ENCODE results near the gene SGPP1.
"Not testable (repeated sequence)": the region's sequence is repeated elsewhere in the genome, so short reads cannot be mapped to it uniquely, and the experiment has no call there.

Gene SGPP1

DNA sequence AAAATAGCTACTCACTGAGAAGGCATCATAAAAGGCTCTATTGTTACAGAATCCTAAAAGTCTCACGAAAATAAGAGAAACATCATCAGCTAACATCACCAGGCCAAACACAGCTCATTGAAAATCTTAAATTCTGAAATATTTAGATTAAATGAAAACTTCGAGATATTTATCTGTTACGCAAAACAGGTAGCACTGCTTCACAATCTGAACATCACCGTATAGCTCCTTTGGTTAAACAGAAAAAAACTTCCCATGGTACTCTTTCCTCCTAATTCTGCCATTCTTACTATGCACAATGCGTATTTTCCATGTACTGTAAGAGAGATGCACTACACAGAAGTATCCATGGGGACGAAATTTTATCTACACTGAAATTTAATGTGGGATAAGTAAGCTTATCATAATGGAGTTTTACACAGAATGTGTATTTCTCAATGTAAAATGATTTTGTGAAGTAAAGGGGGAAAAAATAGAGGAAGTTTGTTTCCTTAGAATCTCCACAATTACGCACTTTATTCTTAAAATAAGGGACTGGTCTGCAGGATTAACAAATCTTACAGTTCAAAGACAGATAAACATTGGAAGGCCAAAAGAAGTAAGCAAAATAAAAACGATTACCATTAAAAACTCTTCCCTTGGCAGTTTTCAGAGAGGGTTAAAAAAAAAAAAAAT, 1.9 kb downstream of the SGPP1 start:
- DNase-seq (ENCODE audit: low spot score): no peak

GRCh38 chr14:63717702-63718101, 10.2 kb downstream of the SGPP1 start:
- DNase-seq (ENCODE audit: low spot score): no peak

DNA sequence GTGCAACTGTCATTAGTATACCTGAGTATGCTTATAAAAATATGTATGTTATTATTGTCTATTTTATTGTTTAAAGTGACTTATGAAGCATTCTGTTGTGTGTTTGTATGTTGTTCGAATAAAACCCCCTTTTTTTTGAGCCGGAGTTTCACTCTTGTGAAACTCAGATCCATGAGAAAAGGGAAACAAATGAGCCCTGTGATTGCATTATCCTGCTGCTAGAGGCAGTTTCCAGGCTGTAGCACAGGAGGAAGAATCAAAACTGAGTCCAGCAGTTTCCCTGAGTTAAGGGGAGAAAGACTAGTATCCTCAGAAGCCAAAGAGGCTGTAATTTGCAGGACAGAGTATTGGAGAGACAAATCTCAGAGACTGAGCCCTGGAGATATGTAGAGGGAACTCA, 12.5 kb downstream of the SGPP1 start:
- DNase-seq (ENCODE audit: low spot score): no peak

DNA sequence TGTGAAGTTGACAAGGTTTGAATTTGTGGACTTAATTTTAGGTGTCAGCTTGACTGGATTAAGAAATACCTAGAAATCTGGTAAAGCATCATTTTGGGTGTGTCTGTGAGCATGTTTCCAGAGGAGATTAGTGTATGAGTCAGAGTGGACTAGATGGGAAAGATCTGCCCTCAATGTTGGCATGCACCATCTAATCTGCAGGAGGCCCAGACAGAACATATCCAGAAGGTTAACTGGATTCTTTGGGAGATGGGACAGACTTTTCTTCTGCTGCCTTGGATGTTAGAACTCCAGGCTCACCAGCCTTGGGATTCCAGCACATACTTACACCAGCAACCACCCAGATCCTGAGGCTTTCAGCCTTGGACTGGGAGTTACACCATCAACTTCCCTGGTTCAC, 14.1 kb downstream of the SGPP1 start:
- no peak for DNase-seq (ENCODE audit: low spot score)

GRCh38 chr14:63713058-63713457, 14.8 kb downstream of the SGPP1 start:
- DNase-seq (ENCODE audit: low spot score): no peak

DNA sequence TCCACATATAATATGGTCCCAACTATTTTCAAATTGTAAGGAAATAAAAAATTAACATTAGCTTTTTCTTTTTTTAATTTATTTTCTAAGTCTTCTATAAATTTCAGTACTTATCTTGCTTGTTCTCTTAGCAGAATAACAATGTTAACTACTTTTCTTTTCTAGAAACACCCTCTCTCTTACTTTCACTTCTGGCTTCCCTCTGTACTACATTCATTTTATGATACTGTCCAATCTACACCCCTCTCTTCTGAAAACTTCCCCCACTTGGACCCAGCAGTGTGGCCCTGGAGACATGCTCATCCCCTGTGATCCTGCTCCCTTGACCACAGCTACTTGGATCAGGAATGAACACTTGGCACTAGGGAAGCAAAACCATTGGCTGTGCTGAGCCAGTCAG, 15.7 kb downstream of the SGPP1 start:
- DNase-seq (ENCODE audit: low spot score): no peak

- no peak for DNase-seq (ENCODE audit: low spot score)
These were observed 17.4 kb downstream of the SGPP1 start for GRCh38 chr14:63710497-63710896.

GRCh38 chr14:63709589-63709988, 18.3 kb downstream of the SGPP1 start:
- no peak for DNase-seq (ENCODE audit: low spot score)

DNA sequence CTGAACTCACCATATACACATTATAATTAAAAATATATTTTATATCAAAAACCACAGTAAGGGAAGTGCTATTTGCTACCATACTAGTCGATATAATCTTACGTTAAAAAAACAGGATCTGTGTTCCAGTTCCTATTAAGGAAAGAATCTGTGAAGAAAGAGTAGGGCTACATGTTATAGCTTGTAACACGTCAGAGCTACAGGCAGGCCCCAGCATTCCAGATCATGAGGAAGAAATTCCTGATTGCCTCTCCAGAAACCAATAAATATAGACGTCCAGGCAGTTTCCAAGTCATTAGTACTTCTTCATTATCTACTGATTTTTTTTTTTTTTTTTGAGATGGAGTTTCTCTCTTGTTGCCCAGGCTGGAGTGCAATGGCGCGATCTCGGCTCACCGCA, 20.6 kb downstream of the SGPP1 start:
- no peak for DNase-seq (ENCODE audit: low spot score)

- no peak for DNase-seq (ENCODE audit: low spot score)
These were observed 22.2 kb downstream of the SGPP1 start for GRCh38 chr14:63705561-63706070.

DNA sequence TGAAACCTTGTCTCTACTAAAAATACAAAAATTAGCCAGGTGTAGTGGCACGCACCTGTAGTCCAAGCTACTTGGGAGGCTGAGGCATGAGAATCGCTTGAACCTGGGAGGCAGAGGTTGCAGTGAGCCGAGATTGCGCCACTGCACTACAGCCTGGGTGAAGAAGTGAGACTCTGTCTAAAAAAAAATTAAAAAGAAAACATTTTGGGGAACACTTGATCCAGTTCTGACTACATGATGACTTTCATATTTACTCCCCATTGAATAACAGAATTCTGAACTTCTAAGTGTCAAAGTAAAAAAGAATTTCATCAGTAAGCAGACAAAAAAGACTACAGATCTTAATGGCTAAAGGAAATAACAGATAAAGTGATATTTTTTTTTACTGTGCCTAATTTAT, 25.3 kb downstream of the SGPP1 start:
- not testable (repeated sequence) for DNase-seq (ENCODE audit: low spot score)

DNA sequence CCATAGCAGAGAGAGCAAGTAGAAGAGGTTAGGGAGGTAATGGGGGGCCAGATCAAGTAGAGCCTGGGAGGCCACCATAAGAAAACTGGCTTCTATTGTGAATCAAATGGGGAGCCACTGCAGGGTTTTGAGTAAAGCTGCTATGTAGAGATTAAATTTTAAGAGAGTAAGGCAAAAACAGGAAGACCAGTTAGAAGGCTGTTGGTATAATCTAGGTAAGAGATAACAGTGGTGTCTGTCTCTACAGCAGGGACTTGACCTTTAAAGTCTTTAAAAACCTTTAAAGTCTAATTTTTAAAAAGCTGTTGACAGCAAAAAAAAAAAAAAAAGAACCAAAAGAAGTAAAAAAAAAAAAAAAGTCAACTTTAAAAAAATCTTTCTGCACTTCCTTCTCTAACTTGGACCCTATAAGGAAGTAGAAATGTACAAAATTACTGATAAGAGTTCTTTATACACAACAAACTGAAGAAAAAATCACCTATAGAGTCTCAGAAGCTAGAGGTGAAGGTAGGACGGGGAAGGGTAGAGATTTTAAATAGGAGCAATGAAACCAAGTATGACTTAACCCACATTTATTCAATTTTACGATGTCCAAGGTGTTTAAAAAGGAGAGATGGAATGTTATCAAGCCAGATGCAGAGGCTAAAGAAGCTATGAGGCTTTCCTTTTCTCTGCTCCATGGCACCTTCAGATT, 26.1 kb downstream of the SGPP1 start:
- DNase-seq (ENCODE audit: low spot score): no peak

DNA sequence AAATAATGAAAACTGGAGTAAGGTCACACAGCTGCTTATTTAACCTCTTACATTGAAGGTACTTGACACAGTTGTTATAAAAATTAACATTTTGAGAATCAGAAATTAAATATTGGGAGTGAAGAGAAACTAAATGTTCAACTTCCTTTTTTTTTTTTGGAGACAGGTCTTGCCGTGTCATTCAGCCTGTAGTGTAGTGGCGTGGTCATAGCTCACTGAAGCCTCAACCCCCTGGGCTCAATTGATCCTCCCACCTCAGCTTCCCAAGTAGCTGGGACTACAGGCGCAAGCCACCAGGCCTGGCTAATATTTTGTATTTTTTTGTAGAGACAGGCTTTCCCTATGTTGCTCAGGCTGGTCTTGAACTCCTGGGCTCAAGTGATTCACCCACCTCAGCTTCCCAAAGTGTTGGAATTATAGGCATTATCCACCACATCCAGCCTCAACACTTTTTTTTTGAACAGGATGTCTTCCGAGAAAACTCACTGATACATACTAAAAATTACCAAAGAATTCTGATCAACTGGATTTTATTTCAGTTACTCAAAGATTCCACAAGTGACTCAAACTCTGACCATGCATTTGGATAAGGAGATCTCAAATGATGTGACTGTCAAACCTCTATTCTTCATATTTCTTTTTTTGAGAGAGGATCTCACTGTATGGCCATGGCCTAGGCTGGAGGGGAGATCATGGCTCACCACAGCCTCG, 35.4 kb downstream of the SGPP1 start:
- no peak for DNase-seq (ENCODE audit: low spot score)

- no peak for DNase-seq (ENCODE audit: low spot score)
These were observed 38.7 kb downstream of the SGPP1 start for GRCh38 chr14:63689132-63689531.

GRCh38 chr14:63686926-63687325, 40.9 kb downstream of the SGPP1 start:
- DNase-seq (ENCODE audit: low spot score): no peak

- no peak for DNase-seq (ENCODE audit: low spot score)
These were observed 42.5 kb downstream of the SGPP1 start for GRCh38 chr14:63685401-63685800.

DNA sequence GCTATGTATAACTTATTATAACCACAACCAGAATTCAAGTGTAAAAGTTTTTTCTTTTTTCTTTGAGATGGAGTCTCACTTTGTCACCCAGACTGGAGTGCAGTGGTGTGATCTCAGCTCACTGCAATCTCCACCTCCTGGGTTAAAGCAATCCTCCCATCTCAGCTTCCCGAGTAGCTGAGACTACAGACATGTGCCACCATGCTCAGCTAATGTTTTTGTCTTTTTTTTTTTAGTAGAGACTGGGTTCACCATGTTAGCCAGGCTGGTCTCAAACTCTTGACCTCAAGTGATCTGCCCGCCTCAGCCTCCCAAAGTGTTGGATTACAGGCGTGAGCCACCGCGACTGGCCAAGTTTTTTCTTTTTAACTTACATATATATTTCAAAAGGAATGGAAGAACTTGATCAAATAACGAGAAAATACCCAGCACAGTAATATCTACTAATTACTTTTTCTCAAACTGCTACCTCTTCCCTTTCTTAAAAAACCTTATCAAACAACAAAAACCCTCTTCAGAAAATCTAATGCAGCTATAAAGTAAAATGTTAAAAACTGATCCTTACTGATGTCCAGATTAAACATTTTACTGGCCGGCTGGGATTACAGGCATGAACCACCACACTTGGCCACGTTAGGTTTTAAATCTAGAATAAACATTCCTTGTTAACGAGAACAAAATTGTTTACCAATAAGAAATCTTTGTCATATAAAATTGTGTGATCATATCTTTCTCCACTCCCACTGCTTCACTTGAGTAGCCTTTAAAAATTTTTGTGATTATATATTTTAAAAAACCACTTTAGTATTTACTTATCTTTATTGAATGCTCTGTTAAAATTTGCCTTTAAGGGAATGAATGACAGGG, 44.9 kb downstream of the SGPP1 start:
- DNase-seq (ENCODE audit: low spot score): no peak

DNA sequence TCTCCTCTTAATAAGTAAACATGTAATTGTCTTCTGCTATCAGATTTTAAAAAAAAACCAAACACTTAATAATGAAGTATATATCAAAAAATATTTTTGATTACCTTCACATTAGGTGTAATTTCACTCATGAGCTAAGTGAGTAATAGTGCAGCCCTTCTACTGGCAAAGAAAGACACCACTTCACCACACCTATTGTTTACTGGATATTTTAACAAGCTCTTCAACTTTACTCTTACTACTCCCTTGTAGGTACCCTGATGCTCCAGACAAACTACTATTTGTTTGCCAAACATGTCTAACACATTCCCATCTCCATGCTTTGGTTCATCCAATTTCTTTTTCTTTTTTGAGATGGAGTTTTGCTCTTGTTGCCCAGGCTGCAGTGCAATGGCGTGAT, 49.3 kb downstream of the SGPP1 start:
- DNase-seq (ENCODE audit: low spot score): no peak

- DNase-seq (ENCODE audit: low spot score): no peak
These were observed 49.9 kb downstream of the SGPP1 start for GRCh38 chr14:63677891-63678379.

GRCh38 chr14:63676615-63677014, 51.2 kb downstream of the SGPP1 start:
- DNase-seq (ENCODE audit: low spot score): no peak

DNA sequence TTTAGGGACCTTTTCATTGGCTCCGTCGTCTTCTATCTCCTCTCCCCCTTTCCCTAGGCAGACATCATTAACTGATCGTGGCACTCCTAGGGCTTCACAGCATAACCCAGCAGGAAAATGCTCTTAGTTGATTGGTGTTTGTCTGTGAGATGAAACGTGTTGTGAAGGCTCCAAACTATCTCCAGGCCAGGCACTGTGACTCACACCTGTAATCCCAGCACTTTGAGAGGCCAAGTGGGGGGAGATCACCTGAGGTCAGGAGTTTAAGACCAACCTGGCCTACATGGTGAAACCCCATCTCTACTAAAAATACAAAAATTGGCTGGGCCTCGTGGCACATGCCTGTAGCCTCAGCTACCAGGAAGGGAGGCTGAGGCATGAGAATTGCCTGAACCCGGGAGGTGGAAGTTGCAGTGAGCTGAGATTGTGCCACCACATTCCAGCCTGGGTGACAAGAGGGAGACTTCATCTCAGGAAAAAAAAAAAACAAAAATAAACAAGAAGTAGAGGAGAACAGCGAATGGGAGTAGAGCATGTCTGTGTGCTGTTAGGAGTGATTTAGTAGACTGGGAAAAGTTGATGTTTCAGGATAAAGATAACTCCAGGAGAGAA, 53.9 kb downstream of the SGPP1 start:
- no peak for DNase-seq (ENCODE audit: low spot score)

GRCh38 chr14:63673255-63673654, 54.6 kb downstream of the SGPP1 start:
- no peak for DNase-seq (ENCODE audit: low spot score)
